Measurements from ENCODE around the gene DNAH6. TPM values are rescaled to one million over a fixed set of nuclear protein-coding genes. Genes with fewer than 3 reads are reported as not detected.

The DNAH6 gene
- total RNA-seq, 1 donor from 2014 or later = 2.6 TPM

DNA sequence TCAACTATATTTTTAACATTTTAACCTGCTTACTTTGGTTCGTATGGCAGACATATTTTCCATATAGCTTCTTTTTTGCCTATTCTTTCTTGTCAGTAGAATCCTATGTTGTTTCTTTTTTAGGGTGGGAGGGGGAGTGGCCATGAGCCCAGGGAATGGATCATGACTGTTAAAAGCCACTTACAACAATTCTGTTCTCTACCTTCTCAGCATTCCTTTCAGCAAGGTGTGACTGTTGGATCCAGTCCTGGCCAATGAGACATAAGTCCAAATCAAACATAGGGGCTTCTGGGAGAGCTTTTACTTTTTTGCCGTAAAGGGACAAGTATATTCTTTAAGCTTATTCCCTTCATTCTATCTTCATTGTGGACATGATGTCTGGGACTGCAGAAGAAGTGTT lies 25.0 kb upstream of the DNAH6 start:
- Histone ChIP-seq H3K79me2 (ENCODE audit: low read depth) (no peaks in the 10 kb centered on the region), H3K36me3 (no peaks in the 10 kb centered on the region), H2AFZ (replicated peaks) (no peak overlapping the region), H3K4me2 (no peak overlapping the region), H3F3A (ENCODE audit: low read depth) (no peaks in the 10 kb centered on the region), H3K27ac (no peak overlapping the region), H3K9ac (no peak overlapping the region), H3K9me3 (ENCODE audit: low read depth) (no peaks in the 10 kb centered on the region), H4K20me1 (ENCODE audit: low read depth) (no peaks in the 10 kb centered on the region), H3K4me1 (peaks cover 11% of the 10 kb centered on the region), H3K27me3 (no peaks in the 10 kb centered on the region), H3K4me3 (no peak overlapping the region)
- Mint-ChIP-seq H3K4me1 (peaks cover 10% of the 10 kb centered on the region), H3K36me3 (no peaks in the 10 kb centered on the region), H3K4me3 (no peak overlapping the region), H3K27ac (no peak overlapping the region), H3K9me3 (no peaks in the 10 kb centered on the region), H3K27me3 (ENCODE audit: insufficient read depth, low read depth) (no peaks in the 10 kb centered on the region)
- DNase-seq (ENCODE audit: low spot score) = no peak
- TF ChIP-seq EZH2 (IDR thresholded peaks at IDR 0.05) = no peak

DNA sequence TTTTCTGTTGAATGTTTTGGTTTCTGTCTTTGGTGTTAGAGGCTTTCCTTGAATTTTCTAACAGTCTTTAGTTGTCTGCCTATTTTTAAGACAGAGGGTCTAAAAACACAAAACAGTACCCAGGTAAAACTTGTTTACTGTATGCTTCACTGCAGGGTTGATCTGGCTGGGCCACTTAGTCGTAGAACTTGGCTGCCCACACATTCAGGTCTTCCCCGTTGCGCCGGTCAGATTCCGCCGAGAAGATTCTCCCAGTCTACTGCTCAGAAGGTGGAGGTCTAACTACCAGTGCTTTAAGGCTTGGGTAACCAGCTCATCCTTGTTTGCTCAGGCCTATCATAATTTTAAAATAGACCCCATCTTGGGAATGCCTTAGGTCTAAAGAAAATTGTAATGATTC lies 24.6 kb upstream of the DNAH6 start:
- Mint-ChIP-seq H3K27me3 (ENCODE audit: insufficient read depth, low read depth) (no peaks in the 10 kb centered on the region), H3K36me3 (no peaks in the 10 kb centered on the region), H3K4me1 (peaks cover 10% of the 10 kb centered on the region), H3K27ac (no peak overlapping the region), H3K4me3 (no peak overlapping the region), H3K9me3 (no peaks in the 10 kb centered on the region)
- H3K9me3 ChIP-seq (ENCODE audit: low read depth) = no peaks in the 10 kb centered on the region
- no peaks in the 10 kb centered on the region for H3K27me3 ChIP-seq
- no peak overlapping the region for H3K4me2 ChIP-seq
- no peaks in the 10 kb centered on the region for H4K20me1 ChIP-seq (ENCODE audit: low read depth)
- no peak for DNase-seq (ENCODE audit: low spot score)
- no peaks in the 10 kb centered on the region for H3K79me2 ChIP-seq (ENCODE audit: low read depth)
- H2AFZ ChIP-seq (replicated peaks) = no peak overlapping the region
- no peaks in the 10 kb centered on the region for H3F3A ChIP-seq (ENCODE audit: low read depth)
- H3K4me1 ChIP-seq = peaks cover 11% of the 10 kb centered on the region
- no peak overlapping the region for H3K9ac ChIP-seq
- no peak overlapping the region for H3K27ac ChIP-seq
- no peak overlapping the region for H3K4me3 ChIP-seq
- H3K36me3 ChIP-seq = no peaks in the 10 kb centered on the region
- no peak for TF ChIP-seq EZH2 (IDR thresholded peaks at IDR 0.05)
- no peak for TF ChIP-seq EZH2phosphoT487 (IDR thresholded peaks at IDR 0.05)
- TF ChIP-seq, protein P1, sequence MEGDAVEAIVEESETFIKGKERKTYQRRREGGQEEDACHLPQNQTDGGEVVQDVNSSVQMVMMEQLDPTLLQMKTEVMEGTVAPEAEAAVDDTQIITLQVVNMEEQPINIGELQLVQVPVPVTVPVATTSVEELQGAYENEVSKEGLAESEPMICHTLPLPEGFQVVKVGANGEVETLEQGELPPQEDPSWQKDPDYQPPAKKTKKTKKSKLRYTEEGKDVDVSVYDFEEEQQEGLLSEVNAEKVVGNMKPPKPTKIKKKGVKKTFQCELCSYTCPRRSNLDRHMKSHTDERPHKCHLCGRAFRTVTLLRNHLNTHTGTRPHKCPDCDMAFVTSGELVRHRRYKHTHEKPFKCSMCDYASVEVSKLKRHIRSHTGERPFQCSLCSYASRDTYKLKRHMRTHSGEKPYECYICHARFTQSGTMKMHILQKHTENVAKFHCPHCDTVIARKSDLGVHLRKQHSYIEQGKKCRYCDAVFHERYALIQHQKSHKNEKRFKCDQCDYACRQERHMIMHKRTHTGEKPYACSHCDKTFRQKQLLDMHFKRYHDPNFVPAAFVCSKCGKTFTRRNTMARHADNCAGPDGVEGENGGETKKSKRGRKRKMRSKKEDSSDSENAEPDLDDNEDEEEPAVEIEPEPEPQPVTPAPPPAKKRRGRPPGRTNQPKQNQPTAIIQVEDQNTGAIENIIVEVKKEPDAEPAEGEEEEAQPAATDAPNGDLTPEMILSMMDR (IDR thresholded peaks at IDR 0.05) = no peak

DNA sequence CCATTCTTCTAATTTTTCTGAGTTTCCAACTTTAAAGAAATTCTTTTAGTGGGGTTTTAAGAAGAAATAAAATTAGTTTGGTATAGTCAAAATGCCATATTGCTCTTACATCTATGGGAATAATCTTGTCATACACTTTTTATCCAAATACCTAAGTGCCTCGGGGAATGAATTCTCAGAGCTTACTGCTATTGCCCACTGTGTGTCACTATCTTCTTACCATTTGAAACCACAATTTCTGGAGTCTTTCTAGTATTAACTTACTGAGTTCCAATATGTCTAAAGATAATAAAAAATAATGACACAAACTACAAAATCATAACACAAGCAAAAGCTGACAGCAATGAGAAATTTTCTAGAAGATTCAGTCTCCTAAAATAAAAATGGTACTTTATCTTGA lies 23.7 kb upstream of the DNAH6 start:
- DNase-seq (ENCODE audit: low spot score) = no peak
- Histone ChIP-seq H2AFZ (replicated peaks) (no peak overlapping the region), H4K20me1 (ENCODE audit: low read depth) (no peaks in the 10 kb centered on the region), H3K9ac (no peak overlapping the region), H3K4me2 (no peak overlapping the region), H3K27ac (no peak overlapping the region), H3K27me3 (no peaks in the 10 kb centered on the region), H3K79me2 (ENCODE audit: low read depth) (no peaks in the 10 kb centered on the region), H3K4me3 (no peak overlapping the region), H3F3A (ENCODE audit: low read depth) (no peaks in the 10 kb centered on the region), H3K4me1 (peaks cover 4% of the 10 kb centered on the region), H3K36me3 (no peaks in the 10 kb centered on the region), H3K9me3 (ENCODE audit: low read depth) (no peaks in the 10 kb centered on the region)
- Mint-ChIP-seq H3K4me3 (no peak overlapping the region), H3K27me3 (ENCODE audit: insufficient read depth, low read depth) (no peaks in the 10 kb centered on the region), H3K36me3 (no peaks in the 10 kb centered on the region), H3K9me3 (no peaks in the 10 kb centered on the region), H3K4me1 (peaks cover 5% of the 10 kb centered on the region), H3K27ac (no peak overlapping the region)
- no peak for TF ChIP-seq EZH2phosphoT487 (IDR thresholded peaks at IDR 0.05)
- TF ChIP-seq, protein P1 (IDR thresholded peaks at IDR 0.05) = peak; percentile 31

DNA sequence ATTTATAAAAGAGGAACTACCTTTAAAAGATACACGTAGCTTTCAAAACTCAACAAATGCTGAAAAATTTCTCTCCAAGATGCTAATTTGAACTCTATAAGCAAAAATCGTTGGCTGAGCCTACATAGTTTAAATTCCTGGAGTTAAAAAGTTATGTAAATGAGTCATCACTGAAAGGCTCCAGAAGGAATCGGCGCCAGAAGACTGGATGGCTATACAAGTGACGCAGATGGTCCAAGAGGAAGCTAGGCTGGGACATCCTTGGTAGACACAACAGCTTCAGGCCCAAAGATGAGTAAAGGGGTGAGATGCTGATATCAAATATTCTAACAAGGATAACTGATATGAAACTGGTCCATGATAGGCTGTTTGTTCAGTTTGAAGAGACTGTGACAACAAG lies 22.8 kb upstream of the DNAH6 start:
- Mint-ChIP-seq H3K27me3 (ENCODE audit: insufficient read depth, low read depth) (no peaks in the 10 kb centered on the region), H3K4me1 (no peaks in the 10 kb centered on the region), H3K36me3 (no peaks in the 10 kb centered on the region), H3K9me3 (no peaks in the 10 kb centered on the region), H3K4me3 (no peak overlapping the region), H3K27ac (no peak overlapping the region)
- Histone ChIP-seq H3K9me3 (ENCODE audit: low read depth) (no peaks in the 10 kb centered on the region), H4K20me1 (ENCODE audit: low read depth) (no peaks in the 10 kb centered on the region), H3K36me3 (no peaks in the 10 kb centered on the region), H3K27me3 (no peaks in the 10 kb centered on the region), H3K27ac (no peak overlapping the region), H3K4me1 (no peaks in the 10 kb centered on the region), H2AFZ (replicated peaks) (no peak overlapping the region), H3K4me3 (no peak overlapping the region), H3F3A (ENCODE audit: low read depth) (no peaks in the 10 kb centered on the region), H3K79me2 (ENCODE audit: low read depth) (no peaks in the 10 kb centered on the region), H3K4me2 (no peak overlapping the region), H3K9ac (no peak overlapping the region)
- no peak for TF ChIP-seq EZH2phosphoT487 (IDR thresholded peaks at IDR 0.05)
- TF ChIP-seq, protein P1 (IDR thresholded peaks at IDR 0.05) = no peak
- no peak for TF ChIP-seq EZH2 (IDR thresholded peaks at IDR 0.05)
- DNase-seq (ENCODE audit: low spot score) = peak; percentile 19

Data from neural progenitor cell (in vitro differentiated cells).